ENCODE results near the gene NOVA2.

GRCh38 chr19:45981350-45981749 lies 7.7 kb upstream of the NOVA2 start:
- TF ChIP-seq EZH2 (IDR thresholded peaks at IDR 0.05; ENCODE audit: borderline replicate concordance, low read depth, low read length, severe bottlenecking) (no peak), CTCF (IDR thresholded peaks at IDR 0.05; ENCODE audit: borderline replicate concordance, extremely low read depth, low read length, poor library complexity, severe bottlenecking) (no peak)

Measured in DND-41 (cell line).